Activated CD8-positive, alpha-beta memory T cell treated with anti-CD3 and anti-CD28 coated beads, Interleukin-2, amount 50 U/mL, for 1 hour (primary cell): Measurements from ENCODE around the gene SYCN.

Experiments used
- DNase-seq: peaks from one replicate; pipeline ENCODE4 v3.0.0-alpha.2; 2020; ENCODE audit errors: extremely low read depth

SYCN gene

DNA sequence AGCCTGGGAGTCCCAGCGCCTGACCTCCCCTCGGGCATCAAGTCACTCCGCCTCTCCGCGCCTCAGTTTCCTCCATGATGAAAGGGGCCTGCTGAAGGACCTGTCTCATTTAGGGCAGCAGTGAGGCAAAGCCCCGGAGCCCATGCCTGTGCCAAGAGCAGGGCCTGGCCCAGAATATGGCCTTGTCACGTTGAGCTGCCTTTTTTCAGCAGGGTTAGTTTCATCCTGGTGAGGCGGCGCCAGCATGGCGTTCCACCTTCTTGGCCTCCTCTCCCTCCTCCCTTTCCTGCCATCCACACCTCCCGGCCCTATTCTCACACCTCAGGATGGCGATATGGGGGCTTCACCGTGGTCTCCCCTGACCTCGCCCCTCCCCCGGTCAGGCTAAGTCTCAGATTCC is 48.3 kb downstream of the SYCN start:
- DNase-seq = no peak

DNA sequence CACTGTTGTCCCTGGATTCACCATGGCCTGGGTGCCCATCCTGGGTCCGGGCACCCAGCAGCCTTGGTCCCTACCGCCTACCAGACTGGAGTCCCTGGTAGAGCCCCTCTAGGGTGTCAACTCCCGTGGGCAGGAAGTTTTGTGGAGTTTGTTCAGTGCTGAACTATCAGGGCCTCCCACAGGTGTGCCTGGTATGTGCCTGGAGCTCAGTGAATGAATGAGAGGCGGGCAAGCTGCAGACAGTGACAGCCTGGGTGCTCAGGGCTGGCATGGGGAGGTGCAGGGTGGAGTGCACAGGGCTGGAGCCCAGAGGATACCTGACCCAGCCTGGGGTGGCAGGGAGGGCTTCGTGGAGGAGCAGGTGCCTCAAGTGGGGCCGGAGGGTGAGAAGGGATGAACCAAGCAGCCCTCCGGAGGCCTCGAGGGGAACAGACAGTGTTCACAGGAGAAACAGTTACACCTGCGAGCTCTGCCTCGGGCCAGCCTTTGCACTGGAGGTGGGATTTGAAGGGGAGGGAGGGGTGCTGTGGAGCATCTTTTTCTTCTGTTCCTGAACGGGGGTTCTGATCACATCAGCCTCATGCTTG is 48.9 kb downstream of the SYCN start:
- no peak for DNase-seq

DNA sequence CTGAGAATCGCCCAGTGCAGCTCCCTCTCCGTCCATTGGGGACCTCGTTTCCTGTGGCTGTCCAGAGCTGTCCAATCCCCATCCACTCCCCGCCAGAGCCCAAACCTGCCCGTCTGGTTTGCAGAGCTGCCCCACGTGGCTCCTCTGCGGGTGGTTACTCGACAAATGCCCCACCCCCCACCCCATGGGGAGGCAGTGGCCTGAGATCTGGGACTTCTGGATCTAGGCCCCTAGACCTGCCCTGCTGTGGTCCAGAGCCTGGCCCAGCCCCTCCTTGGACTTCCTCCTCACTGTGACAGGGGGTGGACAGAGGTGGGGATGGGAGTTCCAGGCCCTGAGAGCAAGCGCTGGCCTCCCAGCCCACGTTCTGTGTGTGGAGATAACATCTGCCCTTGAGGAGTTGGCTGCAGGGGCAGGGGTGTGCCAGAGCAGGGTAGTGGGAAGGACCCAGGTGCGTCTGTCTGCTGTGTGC is 49.4 kb downstream of the SYCN start:
- no peak for DNase-seq

DNA sequence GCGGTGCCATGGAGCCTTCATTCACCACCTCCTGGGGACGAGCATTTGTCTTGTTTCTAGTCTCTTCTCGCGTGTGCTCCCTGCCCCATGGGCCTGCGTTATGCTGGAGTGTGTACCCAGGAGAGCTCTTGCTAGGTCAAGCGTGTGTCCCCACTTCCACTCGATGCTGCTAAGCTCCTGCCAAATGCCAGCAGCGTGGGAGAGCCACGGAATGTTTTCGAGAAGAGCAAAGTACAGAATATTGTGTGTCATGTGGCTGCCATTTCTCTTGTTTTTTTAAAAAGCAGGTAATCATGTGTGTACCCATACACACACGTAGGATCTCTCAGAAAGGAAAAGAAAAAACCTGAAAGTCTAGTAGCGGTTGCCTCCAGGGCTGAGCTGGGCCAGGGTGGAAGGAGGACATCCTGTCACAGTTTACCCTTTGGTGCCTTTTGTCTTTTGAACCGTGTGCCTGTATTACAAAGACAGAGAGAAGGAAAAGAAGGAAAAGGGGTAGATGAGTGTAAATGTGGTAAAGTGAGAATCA is 49.9 kb downstream of the SYCN start:
- DNase-seq = no peak
